Kidney epithelial cell (primary cell): ENCODE data around the gene SURF2. TPM values are rescaled to one million over a fixed set of nuclear protein-coding genes. Genes with fewer than 3 reads are reported as not detected.
A peak's percentile ranks its signal among the peaks of the same experiment; 100 is the strongest.

Source experiments
- DNase-seq: peaks from one replicate; pipeline ENCODE4 v3.0.0-alpha.2; 2010; ENCODE audit warnings: low read depth
- H3K27me3 ChIP-seq: 2 replicates; pipeline ENCODE4 v1.6.0; 2011; ENCODE audit warnings: low read length; ENCODE audit not compliant: control insufficient read depth, insufficient read depth
- H3K36me3 ChIP-seq: 2 replicates; pipeline ENCODE4 v1.5.1; 2011; ENCODE audit warnings: low read length; ENCODE audit not compliant: control insufficient read depth, insufficient read depth
- H3K4me3 ChIP-seq: 2 replicates; pipeline ENCODE4 v1.5.1; 2011; ENCODE audit warnings: low read depth, mild to moderate bottlenecking, control low read depth, low read length
- total RNA-seq: library from RNA; depleted of rRNA; stranded (reverse); fragments of >200 nt; gene quantifications from 2 replicates; pipeline ENCODE4 v1.2.3, GENCODE V29; 2015
- TF ChIP-seq, protein P1 (sequence below): IDR thresholded peaks from 2 replicates; pipeline ENCODE4 v1.5.1; 2011; ENCODE audit warnings: mild to moderate bottlenecking, moderate library complexity, low read length, control low read depth, inconsistent platforms; ENCODE audit not compliant: insufficient read depth, poor library complexity, severe bottlenecking

Gene SURF2
- total RNA-seq, 1 donor from 2014 or later: 38.7 TPM

DNA sequence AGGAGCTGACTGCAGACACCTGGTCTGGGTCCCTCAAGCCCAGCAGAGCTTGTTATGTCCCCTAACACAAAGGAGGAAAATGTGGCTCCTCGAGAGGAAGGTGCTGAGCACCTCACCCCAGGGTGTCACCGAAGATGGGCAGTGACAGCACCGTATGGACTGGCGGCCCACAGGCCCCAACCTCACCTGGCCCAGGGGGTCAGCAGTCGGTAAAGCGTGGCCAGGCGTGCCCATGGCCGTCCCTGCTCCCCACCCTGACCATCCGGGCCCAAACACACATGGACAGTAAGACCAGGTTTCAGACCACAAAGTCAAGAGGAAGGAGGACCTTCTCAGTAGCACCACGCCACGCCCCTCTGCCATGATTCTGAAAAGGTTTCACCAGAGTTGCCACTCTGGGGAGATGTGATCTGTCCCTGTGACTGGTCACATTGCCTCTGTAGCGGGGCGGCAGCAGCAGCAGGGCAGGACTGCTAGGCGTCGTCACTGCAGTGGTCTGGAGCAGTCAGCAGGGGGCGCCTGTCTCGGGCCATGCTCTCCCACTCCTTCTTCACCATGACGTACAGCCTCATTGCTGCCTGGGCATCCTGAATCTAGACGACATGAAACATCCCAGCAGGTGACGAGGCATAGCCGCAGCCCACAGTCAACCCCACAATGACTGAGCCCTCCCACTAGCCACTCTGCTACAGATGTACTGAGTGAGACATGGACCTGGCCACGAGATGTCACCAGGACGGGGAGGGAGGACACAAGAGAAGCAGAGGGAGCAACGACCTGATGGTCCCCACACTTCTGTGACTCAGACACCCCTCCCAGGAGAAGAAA lies 50.3 kb downstream of the SURF2 start:
- H3K27me3 ChIP-seq: no peaks in the 10 kb centered on the region
- peaks cover 5% of the 10 kb centered on the region for H3K36me3 ChIP-seq
- H3K4me3 ChIP-seq: no peak overlapping the region
- no peak for DNase-seq
- TF ChIP-seq, protein P1, sequence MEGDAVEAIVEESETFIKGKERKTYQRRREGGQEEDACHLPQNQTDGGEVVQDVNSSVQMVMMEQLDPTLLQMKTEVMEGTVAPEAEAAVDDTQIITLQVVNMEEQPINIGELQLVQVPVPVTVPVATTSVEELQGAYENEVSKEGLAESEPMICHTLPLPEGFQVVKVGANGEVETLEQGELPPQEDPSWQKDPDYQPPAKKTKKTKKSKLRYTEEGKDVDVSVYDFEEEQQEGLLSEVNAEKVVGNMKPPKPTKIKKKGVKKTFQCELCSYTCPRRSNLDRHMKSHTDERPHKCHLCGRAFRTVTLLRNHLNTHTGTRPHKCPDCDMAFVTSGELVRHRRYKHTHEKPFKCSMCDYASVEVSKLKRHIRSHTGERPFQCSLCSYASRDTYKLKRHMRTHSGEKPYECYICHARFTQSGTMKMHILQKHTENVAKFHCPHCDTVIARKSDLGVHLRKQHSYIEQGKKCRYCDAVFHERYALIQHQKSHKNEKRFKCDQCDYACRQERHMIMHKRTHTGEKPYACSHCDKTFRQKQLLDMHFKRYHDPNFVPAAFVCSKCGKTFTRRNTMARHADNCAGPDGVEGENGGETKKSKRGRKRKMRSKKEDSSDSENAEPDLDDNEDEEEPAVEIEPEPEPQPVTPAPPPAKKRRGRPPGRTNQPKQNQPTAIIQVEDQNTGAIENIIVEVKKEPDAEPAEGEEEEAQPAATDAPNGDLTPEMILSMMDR: peak; percentile 93

GRCh38 chr9:133408042-133408441 lies 51.7 kb downstream of the SURF2 start:
- TF ChIP-seq, protein P1: no peak
- peaks cover 5% of the 10 kb centered on the region for H3K36me3 ChIP-seq
- no peak overlapping the region for H3K4me3 ChIP-seq
- H3K27me3 ChIP-seq: no peaks in the 10 kb centered on the region
- no peak for DNase-seq

Other genes starting within 250 kb of the SURF2 start
- gene RALGDS, start 235.3 kb upstream of the SURF2 start, total RNA-seq: 39.9 and 43.7 TPM in 2 replicates
- gene GBGT1, start 192.6 kb upstream of the SURF2 start, total RNA-seq: 8.8 and 12.4 TPM in 2 replicates
- gene OBP2B, start 147.3 kb upstream of the SURF2 start, total RNA-seq: not detected in 2 replicates
- gene ABO, start 81.3 kb upstream of the SURF2 start, total RNA-seq: 1.8 TPM in 2 replicates
- gene SURF6, start 20.4 kb upstream of the SURF2 start, total RNA-seq: 17.4 and 30.8 TPM in 2 replicates
- 42.0 and 51.8 TPM in 2 replicates for gene MED22, start 8.4 kb upstream of the SURF2 start, total RNA-seq
- 2,183 and 2,339 TPM in 2 replicates for gene RPL7A, start 8.3 kb upstream of the SURF2 start, total RNA-seq
- gene SURF1, start 63 bp upstream of the SURF2 start, total RNA-seq: 39.2 and 56.4 TPM in 2 replicates
- 188 and 198 TPM in 2 replicates for gene SURF4, start 19.5 kb downstream of the SURF2 start, total RNA-seq
- 0.27 TPM in 1 of 2 replicates, not detected in the other for gene STKLD1, start 19.8 kb downstream of the SURF2 start, total RNA-seq
- gene REXO4, start 61.5 kb downstream of the SURF2 start, total RNA-seq: 21.9 and 23.1 TPM in 2 replicates
- gene ADAMTS13, start 65.8 kb downstream of the SURF2 start, total RNA-seq: 2.0 and 2.4 TPM in 2 replicates
- gene CACFD1, start 103.4 kb downstream of the SURF2 start, total RNA-seq: 24.4 and 24.6 TPM in 2 replicates
- gene SLC2A6, start 122.5 kb downstream of the SURF2 start, total RNA-seq: 51.8 and 60.9 TPM in 2 replicates
- gene MYMK, start 168.4 kb downstream of the SURF2 start, total RNA-seq: not detected in 2 replicates
- 0.54 and 1.2 TPM in 2 replicates for gene ADAMTSL2, start 178.2 kb downstream of the SURF2 start, total RNA-seq